Testis (tissue), 3 donors: ENCODE measurements around the gene SUPT3H. TPM values are rescaled to one million over a fixed set of nuclear protein-coding genes. Genes with fewer than 3 reads are reported as not detected.

Experiments
- DNase-seq: peaks from one replicate; pipeline ENCODE4 v3.0.0-alpha.2; 2019
- H3K27ac ChIP-seq, 2 donors: fragments of 200-600 bp; sonication (generic); one replicate each; pipeline ENCODE4 v1.5.1; 2019
- H3K27me3 ChIP-seq: fragments of 200-600 bp; sonication (generic); one replicate; pipeline ENCODE4 v1.5.1; 2019
- H3K36me3 ChIP-seq: fragments of 200-600 bp; sonication (generic); one replicate; pipeline ENCODE4 v1.5.1; 2017; ENCODE audit warnings: low read depth; ENCODE audit errors: missing control alignments
- H3K4me1 ChIP-seq: fragments of 200-600 bp; sonication (generic); one replicate; pipeline ENCODE4 v1.5.1; 2019
- H3K4me3 ChIP-seq, 2 donors: fragments of 200-600 bp; sonication (generic); one replicate each; pipeline ENCODE4 v1.5.1; 2017 to 2019
- H3K9me3 ChIP-seq: fragments of 200-600 bp; sonication (generic); one replicate; pipeline ENCODE4 v1.5.1; 2017
- CTCF ChIP-seq, 3 experiments: fragments of 450-650 bp in 2 of 3; fragments of 200-600 bp in 1 of 3; sonication (generic) in 1 of 3; IDR thresholded peaks; one replicate each; pipeline ENCODE4 v1.5.1; 2016 to 2019; ENCODE audit warnings: antibody characterized with exemption in 3 of 3, mild to moderate bottlenecking in 2 of 3, moderate library complexity in 1 of 3
- POLR2A ChIP-seq: fragments of 450-650 bp; IDR thresholded peaks from one replicate; pipeline ENCODE4 v1.6.1; 2017; ENCODE audit warnings: antibody characterized with exemption, mild to moderate bottlenecking, moderate library complexity
- WGBS, 2 donors: methylation state at CpG; one replicate each; pipeline ENCODE4 v1.1.5; 2018; 5-methylcytosine and 5-hydroxymethylcytosine counted together
- intact Hi-C: fragments of 100-400 bp; cut with DNase I; formaldehyde crosslinking; loops from one replicate; pipeline ENCODE4 v1.15.1; 2023; ENCODE audit warnings: low total_unique reads
- polyA plus RNA-seq: library from polyadenylated mRNA; stranded (reverse); fragments of 350-450 nt; fragmentation: Illumina TruSeq; extraction: RNeasy Lipid Tissue Mini Kit (QIAGEN cat#74804); gene quantifications from one replicate; pipeline ENCODE4 v1.2.3, GENCODE V29; 2014; ENCODE audit warnings: low read depth, low replicate concordance; ENCODE audit not compliant: insufficient read depth
- total RNA-seq, 2 donors: library from RNA; depleted of rRNA; stranded (reverse); fragments of >200 nt; gene quantifications; one replicate each; pipeline ENCODE4 v1.2.3, GENCODE V29; 2016

Gene SUPT3H
- total and polyA plus RNA-seq, 3 donors from 2014 or later, result 29.4 to 35.9 (median 30.8) TPM

- Histone ChIP-seq H3K4me1 (peaks cover 14% of the 10 kb centered on the region), H3K36me3 (no peaks in the 10 kb centered on the region), H3K9me3 (no peaks in the 10 kb centered on the region), H3K27ac (no peak overlapping the region), H3K4me3 (no peak overlapping the region), H3K27me3 (no peaks in the 10 kb centered on the region)
- WGBS, 2 donors, result 22 to 28% methylated on average over 8 of the region's 8 CpGs
- intact Hi-C loops, result no loop called here
- no peak for TF ChIP-seq CTCF (IDR thresholded peaks at IDR 0.05)
- no peak for TF ChIP-seq POLR2A
- DNase-seq, result peak; percentile 43
These were observed 577.5 kb downstream of the SUPT3H start for GRCh38 chr6:44800171-44800783.

- no peak for DNase-seq
- H3K27ac ChIP-seq, result no peak overlapping the region
- intact Hi-C loops, result no loop called here
- WGBS, 2 donors, result 67 to 95% methylated on average over 3 of the region's 3 CpGs
- peaks cover 14% of the 10 kb centered on the region for H3K4me1 ChIP-seq
- H3K9me3 ChIP-seq, result no peaks in the 10 kb centered on the region
- H3K27me3 ChIP-seq, result no peaks in the 10 kb centered on the region
- H3K4me3 ChIP-seq, result no peak overlapping the region
- no peaks in the 10 kb centered on the region for H3K36me3 ChIP-seq
- TF ChIP-seq CTCF (IDR thresholded peaks at IDR 0.05) (no peak), POLR2A (no peak)
These were observed 580.0 kb downstream of the SUPT3H start for GRCh38 chr6:44797746-44798145.

- H3K4me3 ChIP-seq, result no peak overlapping the region
- DNase-seq, result no peak
- no peaks in the 10 kb centered on the region for H3K27me3 ChIP-seq
- no peaks in the 10 kb centered on the region for H3K36me3 ChIP-seq
- 88 to 89% methylated on average over 7 of the region's 7 CpGs for WGBS, 2 donors
- no peak overlapping the region for H3K27ac ChIP-seq
- TF ChIP-seq CTCF (IDR thresholded peaks at IDR 0.05), result no peak
- no peak for TF ChIP-seq POLR2A
- peaks cover 4% of the 10 kb centered on the region for H3K4me1 ChIP-seq
- H3K9me3 ChIP-seq, result no peaks in the 10 kb centered on the region
- intact Hi-C loops, result no loop called here
These were observed 582.4 kb downstream of the SUPT3H start for GRCh38 chr6:44795326-44795725.

GRCh38 chr6:44789806-44790205 lies 587.9 kb downstream of the SUPT3H start:
- H3K27ac ChIP-seq, result no peak overlapping the region
- TF ChIP-seq POLR2A, result no peak
- no peak for TF ChIP-seq CTCF (IDR thresholded peaks at IDR 0.05)
- no peak overlapping the region for H3K4me3 ChIP-seq
- DNase-seq, result no peak
- intact Hi-C loops, result no loop called here
- H3K36me3 ChIP-seq, result no peaks in the 10 kb centered on the region
- no peaks in the 10 kb centered on the region for H3K4me1 ChIP-seq
- 56 to 59% methylated on average over 6 to 7 of the region's 7 CpGs for WGBS, 2 donors
- H3K27me3 ChIP-seq, result no peaks in the 10 kb centered on the region
- H3K9me3 ChIP-seq, result no peaks in the 10 kb centered on the region

GRCh38 chr6:44789061-44789460 lies 588.7 kb downstream of the SUPT3H start:
- TF ChIP-seq POLR2A (no peak), CTCF (IDR thresholded peaks at IDR 0.05) (no peak)
- Histone ChIP-seq H3K27me3 (no peaks in the 10 kb centered on the region), H3K4me3 (no peak overlapping the region), H3K9me3 (no peaks in the 10 kb centered on the region), H3K36me3 (no peaks in the 10 kb centered on the region), H3K4me1 (no peaks in the 10 kb centered on the region), H3K27ac (no peak overlapping the region)
- no peak for DNase-seq
- WGBS, 2 donors, result 77 to 86% methylated on average over 5 of the region's 5 CpGs
- intact Hi-C loops, result no loop called here
